HEK293 (cell line): Measurements from ENCODE around the gene ZC3H7B.

Experiments
- BCL11A ChIP-seq: fragments of 450-650 bp; formaldehyde crosslinking; IDR thresholded peaks from 2 replicates; pipeline ENCODE4 v1.5.1; 2016; ENCODE audit warnings: low read depth, missing biosample characterization, missing genetic modification characterization
- FEZF1 ChIP-seq: fragments of 450-650 bp; formaldehyde crosslinking; IDR thresholded peaks from 2 replicates; pipeline ENCODE4 v1.5.1; 2016; ENCODE audit warnings: missing biosample characterization, missing genetic modification characterization
- GFI1B ChIP-seq: fragments of 450-650 bp; formaldehyde crosslinking; IDR thresholded peaks from 2 replicates; pipeline ENCODE4 v1.5.1; 2016; ENCODE audit warnings: missing biosample characterization, missing genetic modification characterization
- GLI2 ChIP-seq: fragments of 450-650 bp; formaldehyde crosslinking; IDR thresholded peaks from 2 replicates; pipeline ENCODE4; 2017; ENCODE audit warnings: missing biosample characterization, missing genetic modification characterization, low read depth, borderline replicate concordance
- GLIS1 ChIP-seq: fragments of 450-650 bp; formaldehyde crosslinking; IDR thresholded peaks from 2 replicates; pipeline ENCODE4 v1.5.1; 2016; ENCODE audit warnings: missing biosample characterization, missing genetic modification characterization
- IKZF3 ChIP-seq: fragments of 450-650 bp; IDR thresholded peaks from 2 replicates; pipeline ENCODE4 v1.5.0; 2018; ENCODE audit warnings: missing biosample characterization, mild to moderate bottlenecking, missing genetic modification characterization, moderate library complexity
- KLF16 ChIP-seq: fragments of 450-650 bp; formaldehyde crosslinking; IDR thresholded peaks from 2 replicates; pipeline ENCODE4 v1.5.1; 2017; ENCODE audit warnings: missing biosample characterization, missing genetic modification characterization
- KLF8 ChIP-seq: fragments of 450-650 bp; formaldehyde crosslinking; IDR thresholded peaks from 2 replicates; pipeline ENCODE4 v1.5.1; 2016; ENCODE audit warnings: missing biosample characterization, missing genetic modification characterization
- SALL2 ChIP-seq: fragments of 450-650 bp; formaldehyde crosslinking; IDR thresholded peaks from 2 replicates; pipeline ENCODE4 v1.5.0; 2017; ENCODE audit warnings: missing biosample characterization, mild to moderate bottlenecking, missing genetic modification characterization, borderline replicate concordance
- SP7 ChIP-seq: fragments of 450-650 bp; formaldehyde crosslinking; IDR thresholded peaks from 2 replicates; pipeline ENCODE4 v1.5.1; 2016; ENCODE audit warnings: missing biosample characterization, missing genetic modification characterization
- WT1 ChIP-seq: fragments of 450-650 bp; formaldehyde crosslinking; IDR thresholded peaks from 2 replicates; pipeline ENCODE4 v1.5.1; 2016; ENCODE audit warnings: missing biosample characterization, missing genetic modification characterization
- ZBTB17 ChIP-seq: fragments of 450-650 bp; formaldehyde crosslinking; IDR thresholded peaks from 2 replicates; pipeline ENCODE4 v1.5.1; 2016; ENCODE audit warnings: missing biosample characterization, missing genetic modification characterization
- ZFP37 ChIP-seq: fragments of 450-650 bp; formaldehyde crosslinking; IDR thresholded peaks from 2 replicates; pipeline ENCODE4 v1.5.1; 2016; ENCODE audit warnings: missing biosample characterization, missing genetic modification characterization
- ZFP41 ChIP-seq: fragments of 450-650 bp; formaldehyde crosslinking; IDR thresholded peaks from 2 replicates; pipeline ENCODE4 v1.5.1; 2016; ENCODE audit warnings: missing biosample characterization, missing genetic modification characterization, borderline replicate concordance
- ZNF2 ChIP-seq: fragments of 450-650 bp; formaldehyde crosslinking; IDR thresholded peaks from 2 replicates; pipeline ENCODE4 v1.5.1; 2016; ENCODE audit warnings: missing biosample characterization, missing genetic modification characterization
- ZNF214 ChIP-seq: fragments of 450-650 bp; formaldehyde crosslinking; IDR thresholded peaks from 2 replicates; pipeline ENCODE4 v1.5.1; 2017; ENCODE audit warnings: missing biosample characterization, mild to moderate bottlenecking, missing genetic modification characterization, borderline replicate concordance
- ZNF274 ChIP-seq, 2 experiments: fragments of 200-500 bp in 1 of 2; fragments of 450-650 bp in 1 of 2; sonication (Bioruptor generic) in 1 of 2; formaldehyde crosslinking in 1 of 2; IDR thresholded peaks; 2 replicates each; pipeline versions ENCODE4 v1.5.1 to v1.6.1; 2014 to 2016; ENCODE audit warnings: borderline replicate concordance in 1 of 2, inconsistent platforms in 1 of 2, low read length in 1 of 2, missing biosample characterization in 1 of 2, missing genetic modification characterization in 1 of 2
- ZNF341 ChIP-seq: fragments of 450-650 bp; formaldehyde crosslinking; IDR thresholded peaks from 2 replicates; pipeline ENCODE4; 2016; ENCODE audit warnings: low read depth, missing biosample characterization, missing genetic modification characterization
- ZNF521 ChIP-seq: fragments of 450-650 bp; formaldehyde crosslinking; IDR thresholded peaks from 2 replicates; pipeline ENCODE4 v1.5.1; 2017; ENCODE audit warnings: missing biosample characterization, mild to moderate bottlenecking, missing genetic modification characterization
- ZNF654 ChIP-seq: fragments of 450-650 bp; formaldehyde crosslinking; IDR thresholded peaks from 2 replicates; pipeline ENCODE4 v1.5.1; 2016; ENCODE audit warnings: low read depth, missing biosample characterization, missing genetic modification characterization
- ZNF76 ChIP-seq: fragments of 450-650 bp; formaldehyde crosslinking; IDR thresholded peaks from 2 replicates; pipeline ENCODE4; 2016; ENCODE audit warnings: low read depth, missing biosample characterization, missing genetic modification characterization, borderline replicate concordance
- TF ChIP-seq, protein P1 (sequence below): fragments of 450-650 bp; formaldehyde crosslinking; IDR thresholded peaks from 2 replicates; pipeline ENCODE4 v1.5.1; 2016; ENCODE audit warnings: missing biosample characterization, missing genetic modification characterization, borderline replicate concordance
- TF ChIP-seq, protein P2 (sequence below): fragments of 450-650 bp; formaldehyde crosslinking; IDR thresholded peaks from 2 replicates; pipeline ENCODE4 v1.5.1; 2016; ENCODE audit warnings: missing biosample characterization, missing genetic modification characterization
- TF ChIP-seq, protein P3 (sequence below): fragments of 450-650 bp; formaldehyde crosslinking; IDR thresholded peaks from 2 replicates; pipeline ENCODE4 v1.5.1; 2016; ENCODE audit warnings: missing biosample characterization, missing genetic modification characterization
- TF ChIP-seq, protein P4 (sequence below): fragments of 450-650 bp; formaldehyde crosslinking; IDR thresholded peaks from 2 replicates; pipeline ENCODE4 v1.5.1; 2017; ENCODE audit warnings: missing biosample characterization, missing genetic modification characterization
- TF ChIP-seq, protein P5 (sequence below): fragments of 450-650 bp; formaldehyde crosslinking; IDR thresholded peaks from 2 replicates; pipeline ENCODE4 v1.5.1; 2016; ENCODE audit warnings: missing biosample characterization, missing genetic modification characterization
- TF ChIP-seq, protein P6 (sequence below): fragments of 450-650 bp; formaldehyde crosslinking; conservative IDR thresholded peaks from 2 replicates; pipeline ENCODE4 v1.5.1; 2016; ENCODE audit warnings: low read depth, missing biosample characterization, missing genetic modification characterization

The ZC3H7B gene

DNA sequence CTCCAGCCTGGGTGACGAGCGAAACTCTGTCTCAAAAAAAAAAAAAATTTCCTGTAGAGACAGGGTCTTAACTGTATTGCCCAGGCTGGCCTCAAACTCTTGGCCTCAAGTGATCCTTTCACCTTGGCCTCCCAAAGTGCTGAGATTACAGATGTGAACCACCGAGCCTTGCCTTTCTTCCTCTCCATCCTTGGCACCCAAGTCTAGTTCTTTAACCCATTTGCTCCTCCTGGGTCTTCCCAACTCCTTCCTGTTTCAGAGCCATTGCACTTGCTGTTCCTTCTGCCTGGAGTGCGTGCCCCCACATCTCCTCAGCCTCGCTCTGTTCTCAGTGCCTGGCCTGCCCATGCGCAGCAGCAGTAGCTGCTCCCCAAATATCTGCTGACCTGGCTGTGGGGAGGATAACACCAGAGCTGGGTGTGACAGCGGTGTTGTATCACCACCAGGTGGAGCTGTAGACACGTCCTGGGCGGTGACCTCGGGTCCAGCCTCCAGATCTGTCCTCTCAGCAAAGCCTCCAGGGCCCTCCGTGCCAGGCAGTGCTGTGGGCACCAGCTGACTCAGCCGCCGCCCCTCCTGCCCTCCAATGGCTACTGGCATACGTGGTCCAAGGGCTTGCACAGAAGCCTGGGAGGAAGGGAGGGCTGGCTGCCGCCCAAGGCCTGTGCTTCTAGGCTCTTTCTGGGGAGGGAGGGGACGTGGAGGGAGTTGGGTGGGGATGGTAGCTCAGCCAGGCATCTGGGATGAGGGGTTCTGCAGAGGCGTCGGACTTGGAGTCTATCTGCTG, 102.4 kb downstream of the ZC3H7B start (continued):
- TF ChIP-seq, protein P1, sequence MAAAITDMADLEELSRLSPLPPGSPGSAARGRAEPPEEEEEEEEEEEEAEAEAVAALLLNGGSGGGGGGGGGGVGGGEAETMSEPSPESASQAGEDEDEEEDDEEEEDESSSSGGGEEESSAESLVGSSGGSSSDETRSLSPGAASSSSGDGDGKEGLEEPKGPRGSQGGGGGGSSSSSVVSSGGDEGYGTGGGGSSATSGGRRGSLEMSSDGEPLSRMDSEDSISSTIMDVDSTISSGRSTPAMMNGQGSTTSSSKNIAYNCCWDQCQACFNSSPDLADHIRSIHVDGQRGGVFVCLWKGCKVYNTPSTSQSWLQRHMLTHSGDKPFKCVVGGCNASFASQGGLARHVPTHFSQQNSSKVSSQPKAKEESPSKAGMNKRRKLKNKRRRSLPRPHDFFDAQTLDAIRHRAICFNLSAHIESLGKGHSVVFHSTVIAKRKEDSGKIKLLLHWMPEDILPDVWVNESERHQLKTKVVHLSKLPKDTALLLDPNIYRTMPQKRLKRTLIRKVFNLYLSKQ, result no peak
- TF ChIP-seq IKZF3 (no peak), ZBTB17 (tag by site-specific recombination) (peak; percentile 80), WT1 (tag by site-specific recombination) (peak; percentile 33; the same call in 1 of the 2 replicates), ZNF654 (tag by site-specific recombination) (peak; percentile 96), ZNF2 (tag by site-specific recombination) (peak; percentile 96), KLF16 (peak; percentile 74), GFI1B (tag by site-specific recombination) (no peak), ZNF341 (0 out of 2 replicates have a peak, but pooled peaks have one; percentile 17), ZNF274 (IDR thresholded peaks at IDR 0.05; ENCODE audit: low read length) (no peak), ZNF274 (tag by site-specific recombination; IDR thresholded peaks at IDR 0.05; ENCODE audit: borderline replicate concordance) (no peak), ZFP41 (tag by site-specific recombination) (no peak), ZFP37 (tag by site-specific recombination) (no peak), GLIS1 (tag by site-specific recombination) (peak; percentile 40; the same call in 1 of the 2 replicates), ZNF76 (tag by site-specific recombination) (no peak), BCL11A (tag by site-specific recombination) (0 out of 2 replicates have a peak, but pooled peaks have one; percentile 66), SALL2 (tag by site-specific recombination) (no peak), ZNF521 (no peak), ZNF214 (tag by site-specific recombination) (no peak), KLF8 (0 out of 2 replicates have a peak, but pooled peaks have one; percentile 52), GLI2 (no peak), SP7 (tag by site-specific recombination) (peak; percentile 74), FEZF1 (tag by site-specific recombination) (no peak)
- TF ChIP-seq, protein P2, sequence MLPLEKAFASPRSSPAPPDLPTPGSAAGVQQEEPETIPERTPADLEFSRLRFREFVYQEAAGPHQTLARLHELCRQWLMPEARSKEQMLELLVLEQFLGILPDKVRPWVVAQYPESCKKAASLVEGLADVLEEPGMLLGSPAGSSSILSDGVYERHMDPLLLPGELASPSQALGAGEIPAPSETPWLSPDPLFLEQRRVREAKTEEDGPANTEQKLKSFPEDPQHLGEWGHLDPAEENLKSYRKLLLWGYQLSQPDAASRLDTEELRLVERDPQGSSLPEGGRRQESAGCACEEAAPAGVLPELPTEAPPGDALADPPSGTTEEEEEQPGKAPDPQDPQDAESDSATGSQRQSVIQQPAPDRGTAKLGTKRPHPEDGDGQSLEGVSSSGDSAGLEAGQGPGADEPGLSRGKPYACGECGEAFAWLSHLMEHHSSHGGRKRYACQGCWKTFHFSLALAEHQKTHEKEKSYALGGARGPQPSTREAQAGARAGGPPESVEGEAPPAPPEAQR, result no peak
- TF ChIP-seq, protein P3, sequence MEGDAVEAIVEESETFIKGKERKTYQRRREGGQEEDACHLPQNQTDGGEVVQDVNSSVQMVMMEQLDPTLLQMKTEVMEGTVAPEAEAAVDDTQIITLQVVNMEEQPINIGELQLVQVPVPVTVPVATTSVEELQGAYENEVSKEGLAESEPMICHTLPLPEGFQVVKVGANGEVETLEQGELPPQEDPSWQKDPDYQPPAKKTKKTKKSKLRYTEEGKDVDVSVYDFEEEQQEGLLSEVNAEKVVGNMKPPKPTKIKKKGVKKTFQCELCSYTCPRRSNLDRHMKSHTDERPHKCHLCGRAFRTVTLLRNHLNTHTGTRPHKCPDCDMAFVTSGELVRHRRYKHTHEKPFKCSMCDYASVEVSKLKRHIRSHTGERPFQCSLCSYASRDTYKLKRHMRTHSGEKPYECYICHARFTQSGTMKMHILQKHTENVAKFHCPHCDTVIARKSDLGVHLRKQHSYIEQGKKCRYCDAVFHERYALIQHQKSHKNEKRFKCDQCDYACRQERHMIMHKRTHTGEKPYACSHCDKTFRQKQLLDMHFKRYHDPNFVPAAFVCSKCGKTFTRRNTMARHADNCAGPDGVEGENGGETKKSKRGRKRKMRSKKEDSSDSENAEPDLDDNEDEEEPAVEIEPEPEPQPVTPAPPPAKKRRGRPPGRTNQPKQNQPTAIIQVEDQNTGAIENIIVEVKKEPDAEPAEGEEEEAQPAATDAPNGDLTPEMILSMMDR (tag by site-specific recombination), result peak; percentile 98
- TF ChIP-seq, protein P4, sequence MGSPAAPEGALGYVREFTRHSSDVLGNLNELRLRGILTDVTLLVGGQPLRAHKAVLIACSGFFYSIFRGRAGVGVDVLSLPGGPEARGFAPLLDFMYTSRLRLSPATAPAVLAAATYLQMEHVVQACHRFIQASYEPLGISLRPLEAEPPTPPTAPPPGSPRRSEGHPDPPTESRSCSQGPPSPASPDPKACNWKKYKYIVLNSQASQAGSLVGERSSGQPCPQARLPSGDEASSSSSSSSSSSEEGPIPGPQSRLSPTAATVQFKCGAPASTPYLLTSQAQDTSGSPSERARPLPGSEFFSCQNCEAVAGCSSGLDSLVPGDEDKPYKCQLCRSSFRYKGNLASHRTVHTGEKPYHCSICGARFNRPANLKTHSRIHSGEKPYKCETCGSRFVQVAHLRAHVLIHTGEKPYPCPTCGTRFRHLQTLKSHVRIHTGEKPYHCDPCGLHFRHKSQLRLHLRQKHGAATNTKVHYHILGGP (tag by site-specific recombination), result no peak
- TF ChIP-seq, protein P5, sequence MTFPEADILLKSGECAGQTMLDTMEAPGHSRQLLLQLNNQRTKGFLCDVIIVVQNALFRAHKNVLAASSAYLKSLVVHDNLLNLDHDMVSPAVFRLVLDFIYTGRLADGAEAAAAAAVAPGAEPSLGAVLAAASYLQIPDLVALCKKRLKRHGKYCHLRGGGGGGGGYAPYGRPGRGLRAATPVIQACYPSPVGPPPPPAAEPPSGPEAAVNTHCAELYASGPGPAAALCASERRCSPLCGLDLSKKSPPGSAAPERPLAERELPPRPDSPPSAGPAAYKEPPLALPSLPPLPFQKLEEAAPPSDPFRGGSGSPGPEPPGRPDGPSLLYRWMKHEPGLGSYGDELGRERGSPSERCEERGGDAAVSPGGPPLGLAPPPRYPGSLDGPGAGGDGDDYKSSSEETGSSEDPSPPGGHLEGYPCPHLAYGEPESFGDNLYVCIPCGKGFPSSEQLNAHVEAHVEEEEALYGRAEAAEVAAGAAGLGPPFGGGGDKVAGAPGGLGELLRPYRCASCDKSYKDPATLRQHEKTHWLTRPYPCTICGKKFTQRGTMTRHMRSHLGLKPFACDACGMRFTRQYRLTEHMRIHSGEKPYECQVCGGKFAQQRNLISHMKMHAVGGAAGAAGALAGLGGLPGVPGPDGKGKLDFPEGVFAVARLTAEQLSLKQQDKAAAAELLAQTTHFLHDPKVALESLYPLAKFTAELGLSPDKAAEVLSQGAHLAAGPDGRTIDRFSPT, result peak; percentile 96
- TF ChIP-seq, protein P6, sequence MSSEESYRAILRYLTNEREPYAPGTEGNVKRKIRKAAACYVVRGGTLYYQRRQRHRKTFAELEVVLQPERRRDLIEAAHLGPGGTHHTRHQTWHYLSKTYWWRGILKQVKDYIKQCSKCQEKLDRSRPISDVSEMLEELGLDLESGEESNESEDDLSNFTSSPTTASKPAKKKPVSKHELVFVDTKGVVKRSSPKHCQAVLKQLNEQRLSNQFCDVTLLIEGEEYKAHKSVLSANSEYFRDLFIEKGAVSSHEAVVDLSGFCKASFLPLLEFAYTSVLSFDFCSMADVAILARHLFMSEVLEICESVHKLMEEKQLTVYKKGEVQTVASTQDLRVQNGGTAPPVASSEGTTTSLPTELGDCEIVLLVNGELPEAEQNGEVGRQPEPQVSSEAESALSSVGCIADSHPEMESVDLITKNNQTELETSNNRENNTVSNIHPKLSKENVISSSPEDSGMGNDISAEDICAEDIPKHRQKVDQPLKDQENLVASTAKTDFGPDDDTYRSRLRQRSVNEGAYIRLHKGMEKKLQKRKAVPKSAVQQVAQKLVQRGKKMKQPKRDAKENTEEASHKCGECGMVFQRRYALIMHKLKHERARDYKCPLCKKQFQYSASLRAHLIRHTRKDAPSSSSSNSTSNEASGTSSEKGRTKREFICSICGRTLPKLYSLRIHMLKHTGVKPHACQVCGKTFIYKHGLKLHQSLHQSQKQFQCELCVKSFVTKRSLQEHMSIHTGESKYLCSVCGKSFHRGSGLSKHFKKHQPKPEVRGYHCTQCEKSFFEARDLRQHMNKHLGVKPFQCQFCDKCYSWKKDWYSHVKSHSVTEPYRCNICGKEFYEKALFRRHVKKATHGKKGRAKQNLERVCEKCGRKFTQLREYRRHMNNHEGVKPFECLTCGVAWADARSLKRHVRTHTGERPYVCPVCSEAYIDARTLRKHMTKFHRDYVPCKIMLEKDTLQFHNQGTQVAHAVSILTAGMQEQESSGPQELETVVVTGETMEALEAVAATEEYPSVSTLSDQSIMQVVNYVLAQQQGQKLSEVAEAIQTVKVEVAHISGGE (tag by site-specific recombination), result no peak
